Measurements from ENCODE around the gene PRMT2. TPM values are rescaled to one million over a fixed set of nuclear protein-coding genes. Genes with fewer than 3 reads are reported as not detected.

The PRMT2 gene
- total RNA-seq, 1 experiment from 2014 or later = 64.5 TPM

- ChIA-PET POLR2A (ENCODE audit: unreplicated experiment) (no interaction called here), CTCF (no interaction called here)
- H2AFZ ChIP-seq = no peak overlapping the region
These were observed 13.2 kb upstream of the PRMT2 start for GRCh38 chr21:46622226-46622625.

GRCh38 chr21:46624050-46624449 lies 11.4 kb upstream of the PRMT2 start:
- Histone ChIP-seq H3K9me3 (ENCODE audit: insufficient read depth, low read depth) (no peaks in the 10 kb centered on the region; the same call in 1 of the 2 replicates), H3K36me3 (ENCODE audit: low read depth) (no peaks in the 10 kb centered on the region), H3K4me2 (no peak overlapping the region), H3K27me3 (ENCODE audit: insufficient read depth, low read depth) (no peaks in the 10 kb centered on the region), H3K79me2 (ENCODE audit: low read depth) (no peaks in the 10 kb centered on the region), H3K4me1 (replicated peaks; ENCODE audit: insufficient read depth) (no peaks in the 10 kb centered on the region), H3K4me3 (no peak overlapping the region), H2AFZ (no peak overlapping the region), H3F3A (ENCODE audit: insufficient read depth, low read depth) (no peaks in the 10 kb centered on the region), H4K20me1 (ENCODE audit: insufficient read depth) (no peaks in the 10 kb centered on the region), H3K27ac (no peak overlapping the region), H3K9me2 (ENCODE audit: insufficient read depth) (no peaks in the 10 kb centered on the region)
- intact Hi-C loops (cut with micrococcal nuclease; ENCODE audit: unreplicated experiment) = no loop called here
- TF ChIP-seq CTCF (conservative IDR thresholded peaks at IDR 0.05) = no peak
- TF ChIP-seq EZH2 (IDR thresholded peaks at IDR 0.05; ENCODE audit: low read depth) = no peak
- DNase-seq = no peak
- ChIA-PET CTCF (no interaction called here), POLR2A (ENCODE audit: unreplicated experiment) (no interaction called here)
- BruUV-seq (replicated peaks) = no TSS peak

More at GRCh38 chr21:46622226-46622625, 13.2 kb upstream of the PRMT2 start:
- Histone ChIP-seq H3K4me1 (replicated peaks; ENCODE audit: insufficient read depth) (no peaks in the 10 kb centered on the region), H3K27ac (no peak overlapping the region), H3K27me3 (ENCODE audit: insufficient read depth, low read depth) (no peaks in the 10 kb centered on the region), H3K4me2 (no peak overlapping the region), H3F3A (ENCODE audit: insufficient read depth, low read depth) (no peaks in the 10 kb centered on the region), H3K9me3 (ENCODE audit: insufficient read depth, low read depth) (no peaks in the 10 kb centered on the region; the same call in 1 of the 2 replicates), H3K36me3 (ENCODE audit: low read depth) (no peaks in the 10 kb centered on the region), H3K79me2 (ENCODE audit: low read depth) (no peaks in the 10 kb centered on the region), H3K4me3 (no peak overlapping the region), H4K20me1 (ENCODE audit: insufficient read depth) (no peaks in the 10 kb centered on the region), H3K9me2 (ENCODE audit: insufficient read depth) (no peaks in the 10 kb centered on the region)
- DNase-seq = no peak
- intact Hi-C loops (cut with micrococcal nuclease; ENCODE audit: unreplicated experiment) = no loop called here
- no peak for TF ChIP-seq CTCF (conservative IDR thresholded peaks at IDR 0.05)
- no peak for TF ChIP-seq EZH2 (IDR thresholded peaks at IDR 0.05; ENCODE audit: low read depth)
- no TSS peak for BruUV-seq (replicated peaks)

- POLR2A ChIA-PET (ENCODE audit: unreplicated experiment) = no interaction called here
- CTCF ChIA-PET = no interaction called here
- Histone ChIP-seq H3K27me3 (ENCODE audit: insufficient read depth, low read depth) (no peaks in the 10 kb centered on the region), H3F3A (ENCODE audit: insufficient read depth, low read depth) (no peaks in the 10 kb centered on the region), H3K9me2 (ENCODE audit: insufficient read depth) (no peaks in the 10 kb centered on the region), H3K79me2 (ENCODE audit: low read depth) (no peaks in the 10 kb centered on the region), H3K4me2 (no peak overlapping the region), H3K4me1 (replicated peaks; ENCODE audit: insufficient read depth) (no peaks in the 10 kb centered on the region), H2AFZ (no peak overlapping the region), H3K27ac (no peak overlapping the region), H3K36me3 (ENCODE audit: low read depth) (no peaks in the 10 kb centered on the region), H3K4me3 (no peak overlapping the region), H4K20me1 (ENCODE audit: insufficient read depth) (no peaks in the 10 kb centered on the region), H3K9me3 (ENCODE audit: insufficient read depth, low read depth) (no peaks in the 10 kb centered on the region; the same call in 1 of the 2 replicates)
- TF ChIP-seq CTCF (conservative IDR thresholded peaks at IDR 0.05) (no peak), EZH2 (IDR thresholded peaks at IDR 0.05; ENCODE audit: low read depth) (no peak)
- DNase-seq = no peak
- no TSS peak for BruUV-seq (replicated peaks)
- intact Hi-C loops (cut with micrococcal nuclease; ENCODE audit: unreplicated experiment) = no loop called here
These were observed 9.7 kb upstream of the PRMT2 start for GRCh38 chr21:46625759-46626158.
